ENCODE measurements around the gene POU5F2. TPM values are rescaled to one million over a fixed set of nuclear protein-coding genes. Genes with fewer than 3 reads are reported as not detected.

POU5F2 gene
- total RNA-seq, 1 donor from 2014 or later = 0.53 TPM

GRCh38 chr5:93782978-93783377, 41.6 kb upstream of the POU5F2 start:
- TF ChIP-seq CTCF (IDR thresholded peaks at IDR 0.05; ENCODE audit: insufficient read depth, low read length, severe bottlenecking) = no peak
- FAIRE-seq = no peak
- Histone ChIP-seq H3K36me3 (ENCODE audit: control insufficient read depth, insufficient read depth, low read length) (no peaks in the 10 kb centered on the region), H3K4me3 (ENCODE audit: low read depth, low read length) (no peak overlapping the region), H3K27me3 (ENCODE audit: control insufficient read depth, insufficient read depth, low read length) (no peaks in the 10 kb centered on the region)
- DNase-seq (ENCODE audit: low read depth) = no peak

DNA sequence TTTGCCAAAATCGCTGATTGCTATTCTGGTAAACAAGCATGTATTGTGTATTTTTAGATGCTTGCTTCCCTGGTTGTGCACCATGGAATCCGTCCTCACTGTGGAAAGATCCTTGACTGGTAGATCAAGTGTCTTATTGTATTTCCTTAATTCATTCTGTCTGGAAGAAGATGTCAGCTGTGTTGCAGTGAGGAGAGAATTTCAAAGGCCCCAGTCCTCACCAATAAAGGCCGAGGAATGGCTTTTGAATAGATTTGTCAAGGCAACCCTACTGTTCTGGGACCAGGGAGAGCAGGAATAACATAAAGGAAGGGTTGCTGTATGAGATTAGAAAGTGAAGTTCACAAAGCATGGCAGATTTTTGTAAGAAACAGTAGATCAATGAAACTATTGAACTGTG, 36.2 kb upstream of the POU5F2 start:
- Histone ChIP-seq H3K27me3 (ENCODE audit: control insufficient read depth, insufficient read depth, low read length) (no peaks in the 10 kb centered on the region), H3K36me3 (ENCODE audit: control insufficient read depth, insufficient read depth, low read length) (no peaks in the 10 kb centered on the region), H3K4me3 (ENCODE audit: low read depth, low read length) (no peak overlapping the region)
- no peak for TF ChIP-seq CTCF (IDR thresholded peaks at IDR 0.05; ENCODE audit: insufficient read depth, low read length, severe bottlenecking)
- FAIRE-seq (no peak), DNase-seq (ENCODE audit: low read depth) (no peak)

DNA sequence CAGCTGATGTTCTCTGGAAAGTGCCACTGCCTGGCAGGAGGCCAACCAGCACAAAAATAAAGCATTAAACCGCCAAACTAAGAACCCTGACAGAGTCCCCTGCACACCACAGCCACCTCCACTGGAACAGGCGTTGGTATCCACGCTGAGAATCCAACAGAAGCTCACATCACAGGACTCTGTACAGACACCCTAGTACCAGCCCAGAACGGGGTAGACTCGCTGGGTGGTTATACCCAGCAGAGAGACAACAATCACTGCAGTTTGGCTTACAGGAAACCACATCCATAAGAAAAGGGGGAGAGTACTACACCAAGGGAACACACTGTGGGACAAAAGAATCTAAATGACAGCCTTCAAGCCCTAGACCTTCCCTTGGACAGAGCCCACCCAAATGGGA, 15.0 kb upstream of the POU5F2 start:
- DNase-seq (ENCODE audit: low read depth) (no peak), FAIRE-seq (no peak)
- no peak overlapping the region for H3K4me3 ChIP-seq (ENCODE audit: low read depth, low read length)
- no peaks in the 10 kb centered on the region for H3K36me3 ChIP-seq (ENCODE audit: control insufficient read depth, insufficient read depth, low read length)
- H3K27me3 ChIP-seq (ENCODE audit: control insufficient read depth, insufficient read depth, low read length) = no peaks in the 10 kb centered on the region
- TF ChIP-seq CTCF (IDR thresholded peaks at IDR 0.05; ENCODE audit: insufficient read depth, low read length, severe bottlenecking) = no peak

- DNase-seq (ENCODE audit: low read depth) (no peak), FAIRE-seq (no peak)
- Histone ChIP-seq H3K27me3 (ENCODE audit: control insufficient read depth, insufficient read depth, low read length) (no peaks in the 10 kb centered on the region), H3K36me3 (ENCODE audit: control insufficient read depth, insufficient read depth, low read length) (no peaks in the 10 kb centered on the region), H3K4me3 (ENCODE audit: low read depth, low read length) (no peak overlapping the region)
- no peak for TF ChIP-seq CTCF (IDR thresholded peaks at IDR 0.05; ENCODE audit: insufficient read depth, low read length, severe bottlenecking)
Observed at GRCh38 chr5:93755716-93756115, 14.3 kb upstream of the POU5F2 start.

- FAIRE-seq (no peak), DNase-seq (ENCODE audit: low read depth) (no peak)
- TF ChIP-seq CTCF (IDR thresholded peaks at IDR 0.05; ENCODE audit: insufficient read depth, low read length, severe bottlenecking) = no peak
Observed at GRCh38 chr5:93748875-93749397, 7.5 kb upstream of the POU5F2 start.

GRCh38 chr5:93746406-93747056, 5.1 kb upstream of the POU5F2 start:
- no peaks in the 10 kb centered on the region for H3K36me3 ChIP-seq (ENCODE audit: control insufficient read depth, insufficient read depth, low read length)
- no peaks in the 10 kb centered on the region for H3K27me3 ChIP-seq (ENCODE audit: control insufficient read depth, insufficient read depth, low read length)
- no peak overlapping the region for H3K4me3 ChIP-seq (ENCODE audit: low read depth, low read length)
- TF ChIP-seq CTCF (IDR thresholded peaks at IDR 0.05; ENCODE audit: insufficient read depth, low read length, severe bottlenecking) = no peak
- DNase-seq (ENCODE audit: low read depth) (peak; percentile 43), FAIRE-seq (no peak)

More at GRCh38 chr5:93748875-93749397, 7.5 kb upstream of the POU5F2 start:
- Histone ChIP-seq H3K27me3 (ENCODE audit: control insufficient read depth, insufficient read depth, low read length) (no peaks in the 10 kb centered on the region), H3K36me3 (ENCODE audit: control insufficient read depth, insufficient read depth, low read length) (no peaks in the 10 kb centered on the region), H3K4me3 (ENCODE audit: low read depth, low read length) (no peak overlapping the region)

All from bronchial epithelial cell (primary cell).